GM18511 (cell line): ENCODE results near the gene CFAP52.
"Not testable (repeated sequence)": the region's sequence is repeated elsewhere in the genome, so short reads cannot be mapped to it uniquely, and the experiment has no call there.

Experiments used
- ATAC-seq: cut with Tn5 transposase; IDR thresholded peaks from one replicate; pipeline ENCODE4 v1.9.1; 2021; ENCODE audit warnings: mild to moderate bottlenecking, moderate library complexity; ENCODE audit not compliant: unreplicated experiment

Gene CFAP52

GRCh38 chr17:9644910-9645751 lies 68.7 kb downstream of the CFAP52 start, which contains the start of gene USP43:
USP43 (plus strand) TSS chr17:9645517; CDS start chr17:9645633, 116 bp downstream.
- ATAC-seq: no peak

GRCh38 chr17:9645851-9646545 lies 69.6 kb downstream of the CFAP52 start:
- no peak for ATAC-seq

- ATAC-seq: no peak
Observed at GRCh38 chr17:9646546-9646885, 70.1 kb downstream of the CFAP52 start.

GRCh38 chr17:9647014-9647413 lies 70.6 kb downstream of the CFAP52 start:
- no peak for ATAC-seq

GRCh38 chr17:9648521-9649110 lies 72.2 kb downstream of the CFAP52 start:
- ATAC-seq: no peak

GRCh38 chr17:9658593-9659211 lies 82.3 kb downstream of the CFAP52 start:
- ATAC-seq: no peak

- no peak for ATAC-seq
Observed at GRCh38 chr17:9661027-9661426, 84.6 kb downstream of the CFAP52 start.

GRCh38 chr17:9663511-9663910 lies 87.1 kb downstream of the CFAP52 start:
- ATAC-seq: not testable (repeated sequence)

GRCh38 chr17:9666461-9667050 lies 90.1 kb downstream of the CFAP52 start:
- no peak for ATAC-seq

GRCh38 chr17:9668517-9668916 lies 92.1 kb downstream of the CFAP52 start:
- no peak for ATAC-seq

GRCh38 chr17:9669551-9670008 lies 93.1 kb downstream of the CFAP52 start:
- no peak for ATAC-seq

- ATAC-seq: no peak
Observed at GRCh38 chr17:9670596-9670995, 94.2 kb downstream of the CFAP52 start.

GRCh38 chr17:9671559-9671958 lies 95.1 kb downstream of the CFAP52 start:
- no peak for ATAC-seq

GRCh38 chr17:9672266-9672665 lies 95.8 kb downstream of the CFAP52 start:
- no peak for ATAC-seq

GRCh38 chr17:9672691-9673090 lies 96.2 kb downstream of the CFAP52 start:
- ATAC-seq: no peak

- no peak for ATAC-seq
Observed at GRCh38 chr17:9676084-9676483, 99.6 kb downstream of the CFAP52 start.

GRCh38 chr17:9676820-9677310 lies 100.4 kb downstream of the CFAP52 start:
- no peak for ATAC-seq

- ATAC-seq: no peak
Observed at GRCh38 chr17:9677411-9677810, 101.0 kb downstream of the CFAP52 start.

GRCh38 chr17:9677896-9678295 lies 101.5 kb downstream of the CFAP52 start:
- no peak for ATAC-seq

GRCh38 chr17:9684955-9685621 lies 108.6 kb downstream of the CFAP52 start:
- no peak for ATAC-seq
